GM23338 (cell line): ENCODE measurements around the gene BIRC5. TPM values are rescaled to one million over a fixed set of nuclear protein-coding genes. Genes with fewer than 3 reads are reported as not detected.

Experiments
- ATAC-seq: fragments of 200-7000 bp; cut with Tn5 transposase; 3 replicates; pipeline ENCODE4 v1.9.1; 2020
- DNase-seq: peaks from one replicate; pipeline ENCODE4 v3.0.0-alpha.2; 2015; ENCODE audit warnings: low spot score
- H2AFZ ChIP-seq: fragments of 200-600 bp; sonication (generic); 2 replicates; pipeline ENCODE4 v1.8.0; 2016; ENCODE audit warnings: antibody characterized with exemption, mild to moderate bottlenecking, moderate library complexity
- H3F3A ChIP-seq: fragments of 200-600 bp; sonication (generic); replicated peaks from 2 replicates; pipeline ENCODE4 v1.8.0; 2017; ENCODE audit warnings: antibody characterized with exemption, mixed run types, low read depth
- H3K27ac ChIP-seq: fragments of 200-600 bp; sonication (generic); 2 replicates; pipeline ENCODE4 v1.6.1; 2016; ENCODE audit warnings: low read depth
- H3K27me3 ChIP-seq: fragments of 200-600 bp; sonication (generic); 2 replicates; pipeline ENCODE4 v1.8.0; 2016; ENCODE audit warnings: mild to moderate bottlenecking, mixed run types, moderate library complexity; ENCODE audit not compliant: insufficient read depth
- H3K36me3 ChIP-seq: fragments of 200-600 bp; sonication (generic); 2 replicates; pipeline ENCODE4 v1.8.0; 2016; ENCODE audit warnings: mild to moderate bottlenecking; ENCODE audit not compliant: insufficient read depth
- H3K4me1 ChIP-seq: fragments of 200-600 bp; sonication (generic); 2 replicates; pipeline ENCODE4 v1.8.0; 2016; ENCODE audit warnings: mild to moderate bottlenecking, moderate library complexity; ENCODE audit not compliant: insufficient read depth
- H3K4me2 ChIP-seq: fragments of 200-600 bp; sonication (generic); 2 replicates; pipeline ENCODE4 v1.7.1; 2017; ENCODE audit warnings: mixed run types
- H3K4me3 ChIP-seq: fragments of 200-600 bp; sonication (generic); 2 replicates; pipeline ENCODE4 v1.6.1; 2016; ENCODE audit warnings: mixed run types
- H3K79me2 ChIP-seq: fragments of 200-600 bp; sonication (generic); replicated peaks from 2 replicates; pipeline ENCODE4 v1.8.0; 2017; ENCODE audit warnings: mild to moderate bottlenecking; ENCODE audit not compliant: insufficient read depth
- H3K9me2 ChIP-seq: fragments of 200-600 bp; sonication (generic); 2 replicates; pipeline ENCODE4 v1.8.0; 2017; ENCODE audit not compliant: insufficient read depth
- H4K20me1 ChIP-seq: fragments of 200-600 bp; sonication (generic); replicated peaks from 2 replicates; pipeline ENCODE4 v1.8.0; 2017; ENCODE audit warnings: mild to moderate bottlenecking; ENCODE audit not compliant: insufficient read depth
- H3K27ac Mint-ChIP-seq: 2 replicates; pipeline ENCODE4 v1.8.0; 2020; ENCODE audit warnings: inconsistent platforms, mild to moderate bottlenecking, moderate library complexity, mixed read lengths
- H3K27me3 Mint-ChIP-seq: 3 replicates; pipeline ENCODE4 v1.8.0; 2022; ENCODE audit warnings: low read depth, mild to moderate bottlenecking, moderate library complexity, mixed read lengths, inconsistent platforms; ENCODE audit not compliant: insufficient read depth, poor library complexity
- H3K36me3 Mint-ChIP-seq: 3 replicates; pipeline ENCODE4 v1.8.0; 2021; ENCODE audit warnings: low read depth, mild to moderate bottlenecking, inconsistent platforms, moderate library complexity, mixed read lengths
- H3K4me1 Mint-ChIP-seq: 3 replicates; pipeline ENCODE4 v1.8.0; 2020; ENCODE audit warnings: mild to moderate bottlenecking, inconsistent platforms, mixed read lengths
- H3K4me3 Mint-ChIP-seq: 3 replicates; pipeline ENCODE4 v1.8.0; 2021; ENCODE audit warnings: moderate library complexity, mild to moderate bottlenecking, inconsistent platforms, mixed read lengths
- H3K9me3 Mint-ChIP-seq: 3 replicates; pipeline ENCODE4 v1.8.0; 2020; ENCODE audit warnings: moderate library complexity, mild to moderate bottlenecking, inconsistent platforms, mixed read lengths
- CREB1 ChIP-seq: fragments of 250-450 bp; sonication (Bioruptor Pico); IDR thresholded peaks from 2 replicates; pipeline ENCODE4 v1.5.0; 2020; ENCODE audit warnings: low read depth, mild to moderate bottlenecking, moderate library complexity
- CTCF ChIP-seq, 2 experiments: fragments of 200-600 bp in 1 of 2; sonication (generic) in 1 of 2; conservative IDR thresholded peaks; 2 replicates each; pipeline versions ENCODE4 v1.5.1 to v1.6.1; 2016 to 2017; ENCODE audit warnings: antibody characterized with exemption in 2 of 2, low read depth in 2 of 2, mild to moderate bottlenecking in 2 of 2, moderate library complexity in 1 of 2
- ETS1 ChIP-seq: IDR thresholded peaks from 2 replicates; pipeline ENCODE4 v1.6.1; 2016; ENCODE audit warnings: antibody characterized with exemption
- EZH2phosphoT487 ChIP-seq: fragments of 200-600 bp; sonication (generic); IDR thresholded peaks from one replicate; pipeline ENCODE4 v1.8.1; 2018; ENCODE audit warnings: antibody characterized with exemption; ENCODE audit not compliant: unreplicated experiment
- JUNB ChIP-seq: IDR thresholded peaks from one replicate; pipeline ENCODE4 v1.6.1; 2016; ENCODE audit warnings: antibody characterized with exemption; ENCODE audit not compliant: unreplicated experiment
- NANOG ChIP-seq: IDR thresholded peaks from 2 replicates; pipeline ENCODE4 v1.6.1; 2016; ENCODE audit warnings: antibody characterized with exemption, borderline replicate concordance
- POLR2AphosphoS5 ChIP-seq: IDR thresholded peaks from 2 replicates; pipeline ENCODE4 v1.6.1; 2016; ENCODE audit warnings: antibody characterized with exemption, low read depth
- STAT1 ChIP-seq: IDR thresholded peaks from one replicate; pipeline ENCODE4 v1.6.1; 2016; ENCODE audit warnings: antibody characterized with exemption; ENCODE audit not compliant: unreplicated experiment
- ZNF331 ChIP-seq: fragments of 250-450 bp; sonication (Bioruptor Pico); IDR thresholded peaks from 2 replicates; pipeline ENCODE4 v1.5.0; 2020; ENCODE audit warnings: low read depth, mild to moderate bottlenecking, moderate library complexity
- ZNF462 ChIP-seq: fragments of 250-450 bp; sonication (Bioruptor Pico); IDR thresholded peaks from 2 replicates; pipeline ENCODE4 v1.5.0; 2020; ENCODE audit warnings: mild to moderate bottlenecking, moderate library complexity
- polyA plus RNA-seq: library from polyadenylated mRNA; unstranded; fragments of >200 nt; fragmentation: Nextera tagmentation; extraction: Ambion mirVana; gene quantifications from 2 replicates; pipeline ENCODE4 v1.2.1, GENCODE V29; 2016
- total RNA-seq: library from RNA; depleted of rRNA; stranded (reverse); fragments of >200 nt; shearing (Covaris generic); gene quantifications from 2 replicates; pipeline ENCODE4 v1.2.3, GENCODE V29; 2014

Gene BIRC5
- total and polyA plus RNA-seq, 2 experiments from 2014 or later, result 89.7 to 111 TPM

GRCh38 chr17:78266771-78267170 lies 52.7 kb downstream of the BIRC5 start (continued):
- TF ChIP-seq ETS1 (no peak), POLR2AphosphoS5 (no peak), NANOG (no peak), EZH2phosphoT487 (no peak)

GRCh38 chr17:78267253-78268073 lies 53.4 kb downstream of the BIRC5 start:
- DNase-seq, result no peak
- H3K27ac ChIP-seq, result no peak overlapping the region
- peaks cover 74% of the 10 kb centered on the region for H3K4me1 Mint-ChIP-seq
- TF ChIP-seq ETS1 (no peak), CTCF (conservative IDR thresholded peaks at IDR 0.05; ENCODE audit: low read depth in 2 of 2) (no peak), ZNF331 (no peak), JUNB (no peak), ZNF462 (CRISPR knock-in tag) (no peak), CREB1 (no peak), NANOG (no peak), STAT1 (no peak)

More at GRCh38 chr17:78267253-78268073, 53.4 kb downstream of the BIRC5 start:
- ATAC-seq, result no peak
- Histone ChIP-seq H3K9me2 (no peaks in the 10 kb centered on the region), H3K36me3 (no peaks in the 10 kb centered on the region), H3K4me3 (no peak overlapping the region; the same call in 1 of the 2 replicates), H3K4me1 (peaks cover 61% of the 10 kb centered on the region), H4K20me1 (no peaks in the 10 kb centered on the region), H3K4me2 (peak overlapping the region; percentile 80), H2AFZ (peak overlapping the region; percentile 85), H3K79me2 (no peaks in the 10 kb centered on the region), H3F3A (peaks cover 3% of the 10 kb centered on the region; the same call in 1 of the 2 replicates), H3K27me3 (no peaks in the 10 kb centered on the region)
- Mint-ChIP-seq H3K9me3 (no peaks in the 10 kb centered on the region), H3K4me3 (no peak overlapping the region; the same call in 2 of the 3 replicates), H3K36me3 (no peaks in the 10 kb centered on the region), H3K27ac (no peak overlapping the region), H3K27me3 (peaks cover 11% of the 10 kb centered on the region)
